Cardiac septum (tissue), 1 donor: Measurements from ENCODE around the gene ENOX1. TPM values are rescaled to one million over a fixed set of nuclear protein-coding genes. Genes with fewer than 3 reads are reported as not detected.

ENCODE experiments used
- DNase-seq: peaks from one replicate; pipeline ENCODE4 v3.0.0-alpha.2; 2020; ENCODE audit warnings: low spot score
- intact Hi-C: fragments of 100-400 bp; cut with DNase I; formaldehyde crosslinking; loops from one replicate; pipeline ENCODE4 v1.14.0; 2022
- total RNA-seq: library from RNA; stranded (reverse); fragmentation: NEBNext Ultra II Directional; extraction: Animal tissue kit (Norgen Biotek cat#: 25700); gene quantifications from one replicate; pipeline ENCODE4 v1.2.1, GENCODE V29; 2021
- donor health status: DM: no; HTN: no; CAD: no.

The ENOX1 gene
- total RNA-seq, 1 donor from 2014 or later: 6.6 TPM

DNA sequence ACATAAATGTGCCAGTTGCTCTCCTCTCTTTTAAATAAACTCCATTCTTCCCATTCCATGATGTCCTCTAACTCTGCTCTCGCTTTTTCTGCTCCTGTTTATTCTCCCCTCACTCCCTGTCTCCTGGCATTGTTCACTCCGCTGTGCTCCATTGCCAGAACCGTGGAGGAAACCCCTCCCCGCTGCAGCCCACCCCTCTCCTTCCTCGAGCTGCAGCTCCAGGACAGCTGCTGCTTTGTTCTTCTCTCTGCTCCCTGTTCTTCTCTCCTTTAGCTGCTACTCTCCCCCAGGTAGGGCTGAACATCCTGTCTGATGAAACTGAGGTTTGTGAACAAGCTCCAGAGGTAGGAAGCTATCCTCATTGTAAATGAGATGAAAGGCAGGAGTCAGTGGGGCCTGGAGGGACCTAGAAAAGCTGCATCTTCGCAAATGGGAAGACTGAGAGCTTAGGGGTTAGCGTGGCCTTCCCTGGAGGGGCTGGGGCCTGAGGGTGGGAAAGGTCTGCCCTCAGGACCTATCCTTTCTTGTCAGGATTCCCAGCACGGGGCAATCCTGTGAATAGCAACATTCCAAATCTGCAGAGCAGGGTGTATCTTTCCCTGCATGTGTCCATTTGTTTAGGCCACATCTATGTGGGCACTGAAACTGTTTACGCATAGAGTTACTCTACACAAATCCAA, 519.7 kb downstream of the ENOX1 start:
- DNase-seq: no peak
- intact Hi-C loops: no loop called here

- intact Hi-C loops: no loop called here
- DNase-seq: no peak
Observed at GRCh38 chr13:43265028-43265427, 521.7 kb downstream of the ENOX1 start.

- no peak for DNase-seq
- intact Hi-C loops: no loop called here
Observed at GRCh38 chr13:43264458-43264857, 522.3 kb downstream of the ENOX1 start.

DNA sequence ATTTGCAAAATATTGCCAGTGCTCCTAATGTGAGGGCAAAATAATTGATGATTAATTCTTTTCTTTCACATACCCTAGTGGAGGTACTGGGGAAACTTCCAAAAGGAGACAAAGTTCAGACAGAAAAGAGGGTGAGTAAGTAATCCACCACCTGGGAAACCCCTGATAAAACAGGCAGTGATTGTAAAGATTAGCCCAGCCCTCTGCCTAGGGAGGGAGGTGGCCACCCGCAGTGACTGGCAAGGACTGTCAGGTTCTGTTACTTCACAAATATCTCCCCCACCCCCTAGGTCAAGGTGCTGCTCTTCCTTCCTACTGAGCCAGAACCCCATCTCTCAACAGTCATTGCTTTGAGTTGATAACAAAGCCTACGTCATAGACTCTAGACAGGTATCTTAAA, 523.7 kb downstream of the ENOX1 start:
- intact Hi-C loops: no loop called here

GRCh38 chr13:43260999-43261398, 525.8 kb downstream of the ENOX1 start:
- DNase-seq: no peak
- intact Hi-C loops: no loop called here

More for the DNA sequence above, 523.7 kb downstream of the ENOX1 start:
- DNase-seq: no peak

DNA sequence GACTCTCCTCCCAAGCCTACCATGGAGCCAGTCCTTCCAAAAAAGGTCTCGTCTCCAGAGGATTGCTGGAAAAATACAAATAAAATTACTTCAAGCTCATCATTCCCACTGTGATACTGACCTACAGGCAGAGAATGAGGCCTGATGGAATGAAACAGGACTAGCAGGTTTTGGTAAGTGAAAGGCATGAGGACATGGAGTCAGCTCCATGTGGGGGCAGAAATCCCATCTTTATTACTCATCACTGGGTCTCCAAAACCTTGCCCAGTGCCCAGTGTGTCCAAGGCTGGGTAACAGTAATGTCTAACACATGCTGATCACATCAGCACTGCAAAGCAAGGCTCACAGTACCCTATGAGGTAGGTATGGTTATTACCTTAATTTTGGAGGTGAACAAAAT, 528.0 kb downstream of the ENOX1 start:
- DNase-seq: no peak
- intact Hi-C loops: no loop called here

DNA sequence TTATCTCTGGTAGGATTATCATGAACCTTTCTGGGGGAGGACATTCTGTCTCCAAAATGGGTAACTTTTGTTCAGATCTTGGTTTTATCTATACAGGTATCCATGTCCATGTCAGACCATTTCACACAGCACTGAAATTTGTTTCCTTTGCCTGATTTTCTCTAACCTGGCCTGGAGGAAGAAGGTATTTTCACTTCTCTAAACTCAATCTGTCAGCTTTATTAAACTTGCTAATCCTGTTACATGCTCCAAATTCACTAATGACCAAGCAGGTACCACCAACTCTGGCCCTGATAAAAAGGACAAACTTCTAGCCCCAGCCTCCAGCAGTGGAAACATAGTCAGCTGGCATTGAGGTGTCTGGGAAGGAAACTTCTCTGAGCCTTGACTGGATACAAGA, 529.0 kb downstream of the ENOX1 start:
- no peak for DNase-seq
- intact Hi-C loops: no loop called here

GRCh38 chr13:43251961-43252360, 534.8 kb downstream of the ENOX1 start:
- intact Hi-C loops: no loop called here

DNA sequence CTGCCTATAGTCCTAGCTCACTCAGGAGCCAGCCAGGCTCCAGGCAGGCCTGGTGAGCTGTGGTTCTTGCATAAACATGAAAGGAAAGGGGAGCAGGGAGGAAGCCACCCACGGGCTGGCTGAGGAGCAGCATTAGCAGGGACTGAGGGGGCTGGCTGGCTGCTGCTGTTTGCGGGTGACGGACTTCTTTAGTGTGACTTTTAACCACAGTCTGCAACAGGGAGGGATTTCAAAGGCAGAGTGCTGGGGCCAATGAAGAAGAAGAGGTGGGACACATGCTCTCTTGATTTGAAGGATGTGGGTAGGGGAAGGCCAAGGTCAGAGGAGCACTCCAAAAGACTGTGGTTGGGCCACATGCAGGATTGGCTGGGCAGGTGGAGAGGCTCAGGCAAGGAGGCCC, 540.4 kb downstream of the ENOX1 start:
- intact Hi-C loops: no loop called here
- DNase-seq: no peak

More at GRCh38 chr13:43251961-43252360, 534.8 kb downstream of the ENOX1 start:
- DNase-seq: no peak

DNA sequence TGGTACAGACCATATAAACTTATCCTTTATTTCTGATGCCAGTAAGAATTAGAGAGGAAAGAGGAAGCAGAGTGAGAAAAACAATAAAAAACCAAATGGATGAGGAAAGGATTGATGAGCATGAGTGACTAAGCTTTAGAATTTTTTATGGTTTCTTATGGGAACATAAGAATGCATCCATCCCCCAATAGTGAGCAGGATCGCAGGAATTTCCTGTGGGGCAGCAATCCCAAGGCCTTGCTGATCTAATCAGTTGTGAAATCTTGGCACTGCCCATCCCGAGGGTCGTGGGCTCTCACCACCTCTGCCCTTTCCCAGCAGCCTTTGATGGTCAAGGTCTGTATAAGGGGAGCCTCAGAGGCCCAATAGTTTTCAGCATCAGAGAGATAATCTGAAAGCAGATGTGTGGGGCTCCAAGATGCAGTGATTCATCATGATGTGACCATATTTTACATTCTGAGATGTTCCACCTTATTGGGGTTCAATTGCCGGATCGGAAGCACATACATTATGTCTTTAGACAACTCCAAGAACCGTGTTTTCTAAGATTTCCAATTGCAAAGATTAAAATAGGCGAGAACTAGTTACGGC, 541.3 kb downstream of the ENOX1 start:
- intact Hi-C loops: no loop called here
- DNase-seq: no peak

- no peak for DNase-seq
- intact Hi-C loops: no loop called here
Observed at GRCh38 chr13:43244481-43244880, 542.3 kb downstream of the ENOX1 start.

DNA sequence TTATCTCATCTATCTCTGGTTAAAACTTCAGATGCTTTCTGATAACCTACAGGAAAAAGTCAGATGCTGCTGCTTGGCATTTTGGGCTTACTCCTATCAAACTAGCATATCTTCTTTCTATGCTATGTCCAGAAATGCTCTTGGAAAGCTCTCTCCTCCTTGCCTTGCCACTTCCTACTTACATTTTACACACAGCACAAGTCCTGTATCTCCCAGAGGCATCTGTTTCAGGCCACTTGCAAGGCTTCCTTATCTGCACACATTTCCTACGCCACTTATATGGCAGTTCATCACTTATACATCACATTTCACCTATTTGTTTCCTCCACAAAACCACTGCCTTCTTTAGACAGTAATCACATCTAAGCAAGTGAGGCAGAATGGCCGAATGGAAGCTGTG, 543.1 kb downstream of the ENOX1 start:
- intact Hi-C loops: no loop called here
- no peak for DNase-seq

- intact Hi-C loops: no loop called here
- no peak for DNase-seq
Observed at GRCh38 chr13:43242040-43242439, 544.7 kb downstream of the ENOX1 start.

- intact Hi-C loops: no loop called here
- no peak for DNase-seq
Observed at GRCh38 chr13:43240278-43240677, 546.5 kb downstream of the ENOX1 start.

DNA sequence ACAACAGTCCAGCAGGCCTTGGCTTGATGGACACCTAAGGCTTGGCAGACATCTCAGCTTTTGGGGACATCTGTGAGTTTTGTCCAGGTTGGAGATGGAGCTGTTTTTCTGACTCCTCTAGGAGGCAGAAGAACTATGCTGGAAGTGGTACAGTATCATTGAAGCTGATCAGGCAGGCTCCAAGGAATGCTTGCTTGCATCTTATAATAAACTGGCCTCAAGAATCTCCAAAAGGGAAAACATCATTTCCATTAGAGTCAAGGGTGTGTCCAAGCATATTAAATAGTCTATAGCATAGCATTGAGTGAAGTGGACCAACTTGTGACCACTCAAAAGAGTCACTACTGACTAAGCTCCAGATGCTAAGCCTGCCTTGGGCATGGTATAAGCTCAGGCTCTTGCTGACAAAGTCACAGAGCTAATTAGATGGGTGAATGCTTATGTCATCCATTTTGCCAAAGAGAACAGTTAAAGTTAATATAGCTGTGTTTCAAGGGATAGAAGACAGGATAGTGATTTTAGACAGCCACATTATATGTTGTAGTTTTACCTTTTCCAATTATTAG, 547.4 kb downstream of the ENOX1 start:
- intact Hi-C loops: no loop called here
- no peak for DNase-seq

GRCh38 chr13:43238341-43239083, 548.3 kb downstream of the ENOX1 start:
- intact Hi-C loops: no loop called here

DNA sequence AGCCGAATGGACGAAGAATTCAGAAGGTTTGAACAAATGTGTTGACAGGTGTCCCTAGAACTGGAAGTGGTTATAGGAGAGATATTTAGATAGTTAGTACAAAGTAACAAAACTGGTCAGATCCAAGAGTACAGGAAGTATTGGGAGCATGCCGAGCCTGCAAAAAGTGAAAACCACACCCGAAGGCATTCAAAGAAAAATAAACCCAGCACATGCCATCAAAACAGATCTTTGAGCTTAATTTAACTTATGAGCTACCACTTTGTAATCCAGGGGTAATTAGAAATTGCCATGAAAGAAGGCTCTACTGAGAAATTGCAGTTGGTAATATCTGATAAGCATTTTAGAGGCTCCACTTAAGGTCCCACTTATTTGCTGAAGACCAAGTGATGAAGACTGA, 549.2 kb downstream of the ENOX1 start:
- intact Hi-C loops: no loop called here

More at GRCh38 chr13:43238341-43239083, 548.3 kb downstream of the ENOX1 start:
- DNase-seq: no peak

GRCh38 chr13:43235028-43235427, 551.7 kb downstream of the ENOX1 start:
- no peak for DNase-seq
- intact Hi-C loops: no loop called here

More for the DNA sequence above, 549.2 kb downstream of the ENOX1 start:
- DNase-seq: no peak

DNA sequence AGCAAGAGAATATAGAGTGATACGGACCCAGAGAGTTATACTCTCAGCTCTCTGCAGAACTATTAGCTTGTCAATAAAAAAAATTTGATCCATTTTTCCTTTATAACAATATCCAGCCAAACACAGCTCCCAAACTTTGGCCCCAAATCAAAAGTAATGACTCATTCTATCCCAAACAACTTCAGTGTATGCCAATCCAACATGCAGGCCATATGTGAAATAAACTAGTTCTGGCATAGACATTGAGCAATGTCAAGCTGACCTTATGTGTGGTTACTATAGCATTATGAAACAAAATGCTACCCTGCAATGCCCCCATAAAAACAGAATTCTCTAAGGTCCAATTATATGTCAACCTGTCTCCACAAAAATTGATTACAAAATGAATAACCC, 553.9 kb downstream of the ENOX1 start:
- intact Hi-C loops: no loop called here
- no peak for DNase-seq

GRCh38 chr13:43232144-43232872, 554.5 kb downstream of the ENOX1 start:
- intact Hi-C loops: no loop called here
- no peak for DNase-seq
